H9 (cell line): ENCODE results near the gene GNLY. TPM values are rescaled to one million over a fixed set of nuclear protein-coding genes. Genes with fewer than 3 reads are reported as not detected.

Experiments used
- DNase-seq: peaks from one replicate; pipeline ENCODE4 v3.0.0-alpha.2; 2017
- H2AFZ ChIP-seq: one replicate; pipeline ENCODE4 v1.6.1; 2013; ENCODE audit warnings: mild to moderate bottlenecking, low read length, control low read depth, moderate library complexity
- H2AK5ac ChIP-seq: 2 replicates; pipeline ENCODE4 v1.6.1; 2013; ENCODE audit warnings: low read length, control low read depth, mixed read lengths; ENCODE audit not compliant: insufficient read length
- H2BK120ac ChIP-seq: one replicate; pipeline ENCODE4 v1.6.1; 2013; ENCODE audit warnings: low read depth, mild to moderate bottlenecking, low read length, control low read depth, inconsistent platforms; ENCODE audit not compliant: poor library complexity, severe bottlenecking
- H2BK12ac ChIP-seq: 2 replicates; pipeline ENCODE4 v1.6.1; 2013; ENCODE audit warnings: low read length, control low read depth, mixed read lengths, low read depth; ENCODE audit not compliant: insufficient read length
- H2BK15ac ChIP-seq: 2 replicates; pipeline ENCODE4 v1.6.1; 2013; ENCODE audit warnings: low read depth, low read length, control low read depth
- H2BK20ac ChIP-seq: one replicate; pipeline ENCODE4 v1.6.1; 2013; ENCODE audit warnings: low read depth, mild to moderate bottlenecking, low read length, control low read depth, inconsistent platforms; ENCODE audit not compliant: poor library complexity, severe bottlenecking
- H2BK5ac ChIP-seq: 2 replicates; pipeline ENCODE4 v1.6.1; 2013; ENCODE audit warnings: low read length, control low read depth, mixed read lengths; ENCODE audit not compliant: insufficient read length
- H3K14ac ChIP-seq: 2 replicates; pipeline ENCODE4 v1.6.1; 2013; ENCODE audit warnings: low read length, control low read depth; ENCODE audit not compliant: insufficient read depth
- H3K18ac ChIP-seq: 2 replicates; pipeline ENCODE4 v1.6.1; 2013; ENCODE audit warnings: low read depth, mild to moderate bottlenecking, mixed read lengths, low read length, control low read depth; ENCODE audit not compliant: insufficient read length
- H3K23ac ChIP-seq: 2 replicates; pipeline ENCODE4 v1.6.1; 2013; ENCODE audit warnings: low read length, control low read depth, mixed read lengths, low read depth; ENCODE audit not compliant: insufficient read length
- H3K23me2 ChIP-seq: 2 replicates; pipeline ENCODE4 v1.6.1; 2013; ENCODE audit warnings: low read depth, mild to moderate bottlenecking, mixed read lengths, low read length, control low read depth; ENCODE audit not compliant: insufficient read length, poor library complexity, severe bottlenecking
- H3K27ac ChIP-seq: 2 replicates; pipeline ENCODE4 v1.5.1; 2013; ENCODE audit warnings: low read length, control low read depth, mixed read lengths, low read depth; ENCODE audit not compliant: insufficient read length
- H3K27me3 ChIP-seq: 2 replicates; pipeline ENCODE4 v1.6.1; 2013; ENCODE audit warnings: low read length, control low read depth, inconsistent platforms; ENCODE audit not compliant: insufficient read depth
- H3K4ac ChIP-seq: 2 replicates; pipeline ENCODE4 v1.6.1; 2013; ENCODE audit warnings: low read depth, mild to moderate bottlenecking, control low read depth, inconsistent platforms, low read length, moderate library complexity
- H3K4me1 ChIP-seq: 2 replicates; pipeline ENCODE4 v1.6.1; 2013; ENCODE audit warnings: low read length, control low read depth, inconsistent platforms; ENCODE audit not compliant: insufficient read depth
- H3K4me2 ChIP-seq: 2 replicates; pipeline ENCODE4 v1.6.1; 2013; ENCODE audit warnings: low read length, control low read depth, mixed read lengths; ENCODE audit not compliant: insufficient read length, insufficient read depth
- H3K56ac ChIP-seq: 2 replicates; pipeline ENCODE4 v1.6.1; 2013; ENCODE audit warnings: low read depth, mild to moderate bottlenecking, mixed read lengths, low read length, control low read depth; ENCODE audit not compliant: insufficient read length
- H3K79me1 ChIP-seq: 2 replicates; pipeline ENCODE4 v1.6.1; 2013; ENCODE audit warnings: low read depth, mild to moderate bottlenecking, moderate library complexity, low read length, control low read depth, inconsistent platforms; ENCODE audit not compliant: insufficient read depth, poor library complexity, severe bottlenecking
- H3K79me2 ChIP-seq: 2 replicates; pipeline ENCODE4 v1.6.1; 2013; ENCODE audit warnings: low read length, control low read depth, inconsistent platforms; ENCODE audit not compliant: insufficient read depth
- H3K9ac ChIP-seq: 2 replicates; pipeline ENCODE4 v1.6.1; 2013; ENCODE audit warnings: low read length, control low read depth, mixed read lengths; ENCODE audit not compliant: insufficient read length; ENCODE audit errors: extremely low read depth
- H3K9me3 ChIP-seq: one replicate; pipeline ENCODE4 v1.6.1; 2013; ENCODE audit warnings: low read depth, low read length, inconsistent platforms; ENCODE audit not compliant: control insufficient read depth
- H3T11ph ChIP-seq: one replicate; pipeline ENCODE4 v1.6.1; 2013; ENCODE audit warnings: mild to moderate bottlenecking, low read length, control low read depth, inconsistent platforms
- H4K20me1 ChIP-seq: one replicate; pipeline ENCODE4 v1.6.1; 2013; ENCODE audit not compliant: control insufficient read depth, insufficient read length, insufficient read depth
- H4K5ac ChIP-seq: 2 replicates; pipeline ENCODE4 v1.6.1; 2013; ENCODE audit warnings: low read depth, mild to moderate bottlenecking, mixed read lengths, low read length, control low read depth; ENCODE audit not compliant: insufficient read length
- H4K8ac ChIP-seq: replicated peaks from 2 replicates; pipeline ENCODE4 v1.6.1; 2013; ENCODE audit warnings: low read length, control low read depth, mixed read lengths, low read depth; ENCODE audit not compliant: insufficient read length
- H4K91ac ChIP-seq: 2 replicates; pipeline ENCODE4 v1.6.1; 2013; ENCODE audit warnings: low read depth, mild to moderate bottlenecking, moderate library complexity, mixed read lengths, low read length, control low read depth; ENCODE audit not compliant: insufficient read length
- H3K27ac Mint-ChIP-seq, 3 experiments: 2 replicates in 2 of 3; 3 replicates in 1 of 3; pipeline ENCODE4 v1.8.0; 2020 to 2021; ENCODE audit warnings: mixed read lengths in 3 of 3, mild to moderate bottlenecking in 1 of 3, moderate library complexity in 1 of 3
- H3K27me3 Mint-ChIP-seq: 2 replicates; pipeline ENCODE4 v1.8.0; 2021; ENCODE audit warnings: low read depth, mild to moderate bottlenecking, moderate library complexity, mixed read lengths
- H3K36me3 Mint-ChIP-seq, 3 experiments: 2 replicates in 2 of 3; 3 replicates in 1 of 3; pipeline ENCODE4 v1.8.0; 2020 to 2021; ENCODE audit warnings: low read depth in 3 of 3, mixed read lengths in 3 of 3; ENCODE audit not compliant: insufficient read depth in 1 of 3
- H3K4me1 Mint-ChIP-seq, 2 experiments: 2 replicates each; pipeline ENCODE4 v1.8.0; 2020; ENCODE audit warnings: mixed read lengths in 2 of 2
- H3K4me3 Mint-ChIP-seq, 2 experiments: 2 replicates in 1 of 2; 3 replicates in 1 of 2; pipeline ENCODE4 v1.8.0; 2020 to 2021; ENCODE audit warnings: mild to moderate bottlenecking in 2 of 2, mixed read lengths in 2 of 2, moderate library complexity in 1 of 2
- H3K9me3 Mint-ChIP-seq, 2 experiments: 2 replicates in 1 of 2; 3 replicates in 1 of 2; pipeline ENCODE4 v1.8.0; 2020; ENCODE audit warnings: mild to moderate bottlenecking in 2 of 2, mixed read lengths in 2 of 2, moderate library complexity in 1 of 2
- WGBS: extraction: QIAGEN DNeasy Blood & Tissue Kit; methylation state at CpG from one replicate; pipeline ENCODE4 v1.1.7; 2013; ENCODE audit warnings: missing lambda C conversion rate, low lambda C conversion rate, mixed read lengths; ENCODE audit not compliant: insufficient read length; ENCODE audit errors: extremely low coverage; 5-methylcytosine and 5-hydroxymethylcytosine counted together
- total RNA-seq: library from RNA; stranded (reverse); gene quantifications from 2 replicates; pipeline ENCODE4 v1.2.1, GENCODE V29; 2021
- TF ChIP-seq, protein P1 (sequence below): fragments of 200-600 bp; sonication (generic); conservative IDR thresholded peaks from 3 replicates; pipeline ENCODE4 v1.8.0; 2021; ENCODE audit warnings: antibody characterized with exemption, mild to moderate bottlenecking

Gene GNLY
- total RNA-seq, 1 experiment from 2014 or later, result not detected

DNA sequence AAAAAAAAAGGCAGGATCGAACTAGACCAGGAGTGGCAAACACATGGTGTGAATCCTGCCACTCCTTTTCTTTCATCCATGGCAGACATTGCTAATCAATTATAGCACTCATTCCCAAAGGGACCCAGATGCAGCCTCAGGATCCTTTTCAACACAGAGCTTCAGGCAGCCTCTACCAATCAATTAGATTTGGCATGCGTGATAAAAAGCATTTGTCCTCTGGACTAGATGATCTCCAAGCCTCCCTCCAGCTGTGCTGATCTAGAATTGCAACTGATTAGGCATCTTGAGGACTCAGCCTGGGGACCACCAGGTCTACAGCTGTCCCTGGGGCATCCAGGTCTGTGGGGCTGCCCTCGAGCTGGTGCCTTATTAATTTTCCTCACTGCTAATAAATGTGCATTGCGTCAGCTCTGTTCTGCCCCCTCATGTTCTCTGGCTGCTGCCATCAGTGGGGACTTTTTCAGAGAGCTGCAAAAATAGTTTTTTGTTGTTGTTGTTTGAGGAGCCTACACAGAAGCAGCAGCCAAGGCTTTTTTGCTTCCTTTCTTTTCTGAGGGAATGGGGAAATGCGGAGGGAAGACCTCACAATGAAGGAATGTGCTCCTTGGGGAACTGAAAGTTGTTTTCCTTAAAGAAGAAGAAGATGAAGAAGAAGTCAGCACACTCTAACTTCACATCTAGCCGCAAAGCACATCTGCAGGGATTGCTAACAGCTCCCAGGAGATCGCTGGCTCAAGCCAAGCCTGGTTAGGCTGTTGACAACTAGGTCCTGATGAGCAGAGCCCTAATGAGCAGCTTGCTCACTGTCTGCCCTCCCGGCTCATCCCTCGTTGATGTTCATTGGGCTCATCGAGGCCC, 50.8 kb downstream of the GNLY start:
- Histone ChIP-seq H3K79me1 (no peaks in the 10 kb centered on the region), H3K27me3 (no peaks in the 10 kb centered on the region; the same call in 1 of the 2 replicates), H3K9ac (no peak overlapping the region), H3K23me2 (no peaks in the 10 kb centered on the region), H4K5ac (no peak overlapping the region), H3K56ac (no peak overlapping the region), H2BK5ac (no peak overlapping the region), H2AK5ac (no peak overlapping the region), H3K79me2 (no peaks in the 10 kb centered on the region), H4K91ac (no peak overlapping the region), H3K4ac (no peak overlapping the region), H3K4me2 (no peak overlapping the region), H2BK120ac (no peak overlapping the region), H3K18ac (no peak overlapping the region), H3K27ac (no peak overlapping the region), H3T11ph (no peak overlapping the region), H4K8ac (no peak overlapping the region), H3K23ac (no peak overlapping the region), H3K14ac (no peak overlapping the region), H2BK12ac (no peak overlapping the region), H2AFZ (no peak overlapping the region), H3K9me3 (no peaks in the 10 kb centered on the region), H2BK15ac (no peak overlapping the region), H4K20me1 (no peaks in the 10 kb centered on the region), H3K4me1 (no peaks in the 10 kb centered on the region), H2BK20ac (no peak overlapping the region)
- TF ChIP-seq, protein P1, sequence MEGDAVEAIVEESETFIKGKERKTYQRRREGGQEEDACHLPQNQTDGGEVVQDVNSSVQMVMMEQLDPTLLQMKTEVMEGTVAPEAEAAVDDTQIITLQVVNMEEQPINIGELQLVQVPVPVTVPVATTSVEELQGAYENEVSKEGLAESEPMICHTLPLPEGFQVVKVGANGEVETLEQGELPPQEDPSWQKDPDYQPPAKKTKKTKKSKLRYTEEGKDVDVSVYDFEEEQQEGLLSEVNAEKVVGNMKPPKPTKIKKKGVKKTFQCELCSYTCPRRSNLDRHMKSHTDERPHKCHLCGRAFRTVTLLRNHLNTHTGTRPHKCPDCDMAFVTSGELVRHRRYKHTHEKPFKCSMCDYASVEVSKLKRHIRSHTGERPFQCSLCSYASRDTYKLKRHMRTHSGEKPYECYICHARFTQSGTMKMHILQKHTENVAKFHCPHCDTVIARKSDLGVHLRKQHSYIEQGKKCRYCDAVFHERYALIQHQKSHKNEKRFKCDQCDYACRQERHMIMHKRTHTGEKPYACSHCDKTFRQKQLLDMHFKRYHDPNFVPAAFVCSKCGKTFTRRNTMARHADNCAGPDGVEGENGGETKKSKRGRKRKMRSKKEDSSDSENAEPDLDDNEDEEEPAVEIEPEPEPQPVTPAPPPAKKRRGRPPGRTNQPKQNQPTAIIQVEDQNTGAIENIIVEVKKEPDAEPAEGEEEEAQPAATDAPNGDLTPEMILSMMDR, result no peak
- Mint-ChIP-seq H3K4me3 (no peak overlapping the region), H3K27me3 (peaks cover 86% of the 10 kb centered on the region), H3K9me3 (peaks cover 0 to under 1% of the 10 kb centered on the region in 2 experiments; a peak in 2 of 5 replicates), H3K36me3 (no peaks in the 10 kb centered on the region; a peak in 1 of 7 replicates), H3K27ac (no peak overlapping the region), H3K4me1 (peaks cover 12 to 24% of the 10 kb centered on the region in 2 experiments)
- no CpG with 5 or more reads among the region's 10 CpGs for WGBS
- no peak for DNase-seq
